Fibroblast of lung (primary cell): ENCODE data around the gene NECTIN2. TPM values are rescaled to one million over a fixed set of nuclear protein-coding genes. Genes with fewer than 3 reads are reported as not detected.
A peak's percentile ranks its signal among the peaks of the same experiment; 100 is the strongest.
"Not testable (repeated sequence)": the region's sequence is repeated elsewhere in the genome, so short reads cannot be mapped to it uniquely, and the experiment has no call there.

Experiments used
- DNase-seq, 2 donors: peaks; one replicate each; pipeline versions ENCODE4 v3.0.0 to v3.0.0-alpha.2; 2010; ENCODE audit warnings: low read depth in 2 of 2
- H2AFZ ChIP-seq: 2 replicates; pipeline ENCODE4 v1.5.1; 2012; ENCODE audit warnings: low read length, control low read depth, inconsistent platforms
- H3K27ac ChIP-seq: 2 replicates; pipeline ENCODE4 v1.5.1; 2011; ENCODE audit warnings: low read length, control low read depth; ENCODE audit not compliant: insufficient read depth
- H3K27me3 ChIP-seq: 2 replicates; pipeline ENCODE4 v1.5.1; 2011; ENCODE audit warnings: mild to moderate bottlenecking, low read length; ENCODE audit not compliant: control insufficient read depth, insufficient read depth
- H3K36me3 ChIP-seq: 2 replicates; pipeline ENCODE4 v1.5.1; 2011; ENCODE audit warnings: low read length; ENCODE audit not compliant: control insufficient read depth, insufficient read depth
- H3K4me1 ChIP-seq: 2 replicates; pipeline ENCODE4 v1.5.1; 2011; ENCODE audit warnings: low read length; ENCODE audit not compliant: control insufficient read depth, insufficient read depth; ENCODE audit errors: extremely low read depth
- H3K4me2 ChIP-seq: 2 replicates; pipeline ENCODE4 v1.5.1; 2011; ENCODE audit warnings: low read length, control low read depth; ENCODE audit not compliant: insufficient read depth; ENCODE audit errors: extremely low read depth
- H3K4me3 ChIP-seq, 4 experiments: fragments of 200-600 bp in 1 of 4; sonication (generic) in 1 of 4; replicated peaks in 1 of 4; 2 replicates each; pipeline ENCODE4 v1.5.1; 2011 to 2016; ENCODE audit warnings: low read length in 4 of 4, low read depth in 3 of 4, mild to moderate bottlenecking in 3 of 4, control low read depth in 2 of 4, inconsistent platforms in 1 of 4, mixed read lengths in 1 of 4; ENCODE audit not compliant: insufficient read depth in 1 of 4; ENCODE audit errors: control extremely low read depth in 1 of 4
- H3K79me2 ChIP-seq: 2 replicates; pipeline ENCODE4 v1.5.1; 2012; ENCODE audit warnings: mild to moderate bottlenecking, low read length, inconsistent platforms; ENCODE audit not compliant: control insufficient read depth, insufficient read depth
- H3K9ac ChIP-seq: 2 replicates; pipeline ENCODE4 v1.5.1; 2011; ENCODE audit warnings: mild to moderate bottlenecking, low read length, control low read depth; ENCODE audit not compliant: insufficient read depth
- H3K9me3 ChIP-seq: 2 replicates; pipeline ENCODE4 v1.5.1; 2012; ENCODE audit warnings: low read depth, low read length; ENCODE audit not compliant: control insufficient read depth, insufficient read depth
- H4K20me1 ChIP-seq: 2 replicates; pipeline ENCODE4 v1.5.1; 2011; ENCODE audit warnings: low read length; ENCODE audit not compliant: control insufficient read depth, insufficient read depth; ENCODE audit errors: extremely low read depth
- EZH2 ChIP-seq: IDR thresholded peaks from 2 replicates; pipeline ENCODE4 v1.5.1; 2012; ENCODE audit warnings: low read length, control low read depth, mild to moderate bottlenecking; ENCODE audit errors: missing control alignments
- polyA plus RNA-seq, 2 donors: library from polyadenylated mRNA; depleted of rRNA in 1 of 2; stranded (reverse) in 1 of 2; unstranded in 1 of 2; fragments of >200 nt; gene quantifications; 2 replicates each; pipeline ENCODE4 v1.2.1, GENCODE V29; 2011 to 2012; ENCODE audit warnings: missing spikeins in 1 of 2
- total RNA-seq: library from RNA; depleted of rRNA; stranded (reverse); fragments of >200 nt; gene quantifications from 2 replicates; pipeline ENCODE4 v1.2.1, GENCODE V29; 2014
- TF ChIP-seq, protein P1 (sequence below), 2 donors: IDR thresholded peaks in 1 of 2; conservative IDR thresholded peaks in 1 of 2; 1 replicate in 1 of 2; 2 replicates in 1 of 2; pipeline ENCODE4 v1.5.1; 2011 to 2012; ENCODE audit warnings: low read length in 2 of 2, control low read depth in 1 of 2, inconsistent platforms in 1 of 2, low read depth in 1 of 2, mild to moderate bottlenecking in 1 of 2

NECTIN2 gene
- total and polyA plus RNA-seq, 2 donors (not counting 1 experiment from before 2014, with no cell fraction given): 70.7 to 77.4 TPM

- Histone ChIP-seq H3K27me3 (peaks cover 10% of the 10 kb centered on the region), H3K9ac (no peak overlapping the region)
- no peak for DNase-seq
These were observed 21.3 kb upstream of the NECTIN2 start for GRCh38 chr19:44824761-44825160.

DNA sequence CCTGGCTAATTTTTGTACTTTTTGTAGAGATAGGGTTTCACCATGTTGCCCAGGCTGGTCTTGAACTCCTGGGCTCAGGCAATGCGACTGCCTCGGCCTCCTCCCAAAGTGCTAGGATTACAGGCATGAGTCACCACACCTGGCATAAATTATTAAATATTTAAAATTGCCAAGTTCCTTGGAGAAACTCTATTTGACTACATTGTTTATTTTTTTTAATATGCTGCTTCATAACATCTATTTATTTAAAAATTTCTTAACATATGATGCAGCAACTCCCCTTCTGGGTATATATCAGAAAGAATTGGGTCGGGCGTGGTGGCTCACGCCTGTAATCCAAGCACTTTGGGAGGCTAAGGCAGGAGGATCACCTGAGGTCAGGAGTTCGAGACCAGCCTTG is 13.2 kb upstream of the NECTIN2 start:
- H3K79me2 ChIP-seq, H2AFZ ChIP-seq, H4K20me1 ChIP-seq, H3K4me1 ChIP-seq, H3K4me3 ChIP-seq, H3K36me3 ChIP-seq, H3K27me3 ChIP-seq, H3K9ac ChIP-seq, H3K9me3 ChIP-seq, H3K4me2 ChIP-seq, H3K27ac ChIP-seq: not testable (repeated sequence)
- peak in 1 of 2 donors; percentile 49 for DNase-seq

More at GRCh38 chr19:44824761-44825160, 21.3 kb upstream of the NECTIN2 start:
- TF ChIP-seq, protein P1, sequence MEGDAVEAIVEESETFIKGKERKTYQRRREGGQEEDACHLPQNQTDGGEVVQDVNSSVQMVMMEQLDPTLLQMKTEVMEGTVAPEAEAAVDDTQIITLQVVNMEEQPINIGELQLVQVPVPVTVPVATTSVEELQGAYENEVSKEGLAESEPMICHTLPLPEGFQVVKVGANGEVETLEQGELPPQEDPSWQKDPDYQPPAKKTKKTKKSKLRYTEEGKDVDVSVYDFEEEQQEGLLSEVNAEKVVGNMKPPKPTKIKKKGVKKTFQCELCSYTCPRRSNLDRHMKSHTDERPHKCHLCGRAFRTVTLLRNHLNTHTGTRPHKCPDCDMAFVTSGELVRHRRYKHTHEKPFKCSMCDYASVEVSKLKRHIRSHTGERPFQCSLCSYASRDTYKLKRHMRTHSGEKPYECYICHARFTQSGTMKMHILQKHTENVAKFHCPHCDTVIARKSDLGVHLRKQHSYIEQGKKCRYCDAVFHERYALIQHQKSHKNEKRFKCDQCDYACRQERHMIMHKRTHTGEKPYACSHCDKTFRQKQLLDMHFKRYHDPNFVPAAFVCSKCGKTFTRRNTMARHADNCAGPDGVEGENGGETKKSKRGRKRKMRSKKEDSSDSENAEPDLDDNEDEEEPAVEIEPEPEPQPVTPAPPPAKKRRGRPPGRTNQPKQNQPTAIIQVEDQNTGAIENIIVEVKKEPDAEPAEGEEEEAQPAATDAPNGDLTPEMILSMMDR (conservative IDR thresholded peaks at IDR 0.05 in 1 of 2, IDR thresholded peaks at IDR 0.05 in 1 of 2; ENCODE audit: low read depth in 1 of 2, low read length in 2 of 2): no peak
- TF ChIP-seq EZH2: no peak
- no peaks in the 10 kb centered on the region for H3K4me1 ChIP-seq
- H3K4me3 ChIP-seq: no peak overlapping the region
- no peak overlapping the region for H3K4me2 ChIP-seq
- no peaks in the 10 kb centered on the region for H3K9me3 ChIP-seq
- H3K79me2 ChIP-seq: no peaks in the 10 kb centered on the region
- no peak overlapping the region for H3K27ac ChIP-seq
- no peak overlapping the region for H2AFZ ChIP-seq
- H4K20me1 ChIP-seq: no peaks in the 10 kb centered on the region
- H3K36me3 ChIP-seq: no peaks in the 10 kb centered on the region

- DNase-seq, H3K4me1 ChIP-seq, H3K4me2 ChIP-seq, H3K27ac ChIP-seq, H2AFZ ChIP-seq, H3K9ac ChIP-seq, H3K79me2 ChIP-seq, H3K9me3 ChIP-seq, H3K4me3 ChIP-seq, H3K36me3 ChIP-seq, H4K20me1 ChIP-seq, H3K27me3 ChIP-seq: not testable (repeated sequence)
These were observed 11.7 kb upstream of the NECTIN2 start for GRCh38 chr19:44834399-44834798.

- no peak for TF ChIP-seq EZH2
- TF ChIP-seq, protein P1 (conservative IDR thresholded peaks at IDR 0.05 in 1 of 2, IDR thresholded peaks at IDR 0.05 in 1 of 2; ENCODE audit: low read depth in 1 of 2, low read length in 2 of 2): no peak
- no peak for DNase-seq
These were observed 6.8 kb upstream of the NECTIN2 start for GRCh38 chr19:44839276-44839675.

More at GRCh38 chr19:44839276-44839675, 6.8 kb upstream of the NECTIN2 start:
- no peaks in the 10 kb centered on the region for H3K9me3 ChIP-seq
- H3K4me1 ChIP-seq: no peaks in the 10 kb centered on the region
- no peaks in the 10 kb centered on the region for H3K27me3 ChIP-seq
- H3K79me2 ChIP-seq: no peaks in the 10 kb centered on the region
- no peaks in the 10 kb centered on the region for H4K20me1 ChIP-seq
- no peaks in the 10 kb centered on the region for H3K36me3 ChIP-seq
- H3K27ac ChIP-seq: no peak overlapping the region
- no peak overlapping the region for H3K4me3 ChIP-seq
- no peak overlapping the region for H3K4me2 ChIP-seq
- H2AFZ ChIP-seq: no peak overlapping the region
- H3K9ac ChIP-seq: no peak overlapping the region
